Measurements from ENCODE around the gene LRP8. TPM values are rescaled to one million over a fixed set of nuclear protein-coding genes. Genes with fewer than 3 reads are reported as not detected.

Gene LRP8
- total RNA-seq, 1 experiment from 2014 or later: 56.3 TPM

- ChIA-PET RAD21 (ENCODE audit: low non-redundant PET in 1 of 2, low total read pairs in 2 of 2, uncharacterized antibody in 2 of 2, unreplicated experiment in 2 of 2) (no interaction called here), POLR2A (no interaction called here), CTCF (no interaction called here)
- DNase-seq (ENCODE audit: low read depth, low spot score): no peak
- Histone ChIP-seq H3K4me3 (replicated peaks in 1 of 2; ENCODE audit: low read depth in 1 of 2, low read length in 2 of 2) (no peak overlapping the region), H3K36me3 (ENCODE audit: control insufficient read depth in 1 of 2, insufficient read depth in 2 of 2, low read length in 2 of 2) (peaks cover 41 to 79% of the 10 kb centered on the region in 2 experiments; a peak in 3 of 4 replicates), H3K9ac (ENCODE audit: low read length) (no peak overlapping the region), H3K9me2 (ENCODE audit: insufficient read depth) (no peaks in the 10 kb centered on the region), H3K79me2 (ENCODE audit: insufficient read depth, low read length) (no peaks in the 10 kb centered on the region), H4K20me1 (ENCODE audit: insufficient read depth) (no peaks in the 10 kb centered on the region), H3K9me3 (ENCODE audit: control insufficient read depth in 1 of 2, insufficient read depth in 1 of 2, low read depth in 1 of 2, low read length in 2 of 2) (no peaks in the 10 kb centered on the region), H2AFZ (ENCODE audit: low read depth, low read length, poor library complexity, severe bottlenecking) (no peak overlapping the region), H3K4me2 (ENCODE audit: low read length) (no peak overlapping the region), H3K27me3 (ENCODE audit: insufficient read depth, low read length) (no peaks in the 10 kb centered on the region), H3K27ac (ENCODE audit: low read depth, low read length) (no peak overlapping the region), H3K4me1 (ENCODE audit: control insufficient read depth in 1 of 2, insufficient read depth in 2 of 2, low read length in 2 of 2) (no peaks in the 10 kb centered on the region)
- ATAC-seq: no peak
- TF ChIP-seq JUND (IDR thresholded peaks at IDR 0.05): no peak
- intact Hi-C loops (cut with micrococcal nuclease): no loop called here
- BruUV-seq (replicated peaks): no TSS peak
Observed at GRCh38 chr1:53259932-53260331, 67.9 kb downstream of the LRP8 start.

GRCh38 chr1:53258216-53258615 lies 69.7 kb downstream of the LRP8 start:
- RAD21 ChIA-PET (ENCODE audit: low non-redundant PET in 1 of 2, low total read pairs in 2 of 2, uncharacterized antibody in 2 of 2, unreplicated experiment in 2 of 2): no interaction called here
- Histone ChIP-seq H3K79me2 (ENCODE audit: insufficient read depth, low read length) (no peaks in the 10 kb centered on the region), H3K9ac (ENCODE audit: low read length) (no peak overlapping the region), H3K4me3 (replicated peaks in 1 of 2; ENCODE audit: low read depth in 1 of 2, low read length in 2 of 2) (no peak overlapping the region), H3K9me2 (ENCODE audit: insufficient read depth) (no peaks in the 10 kb centered on the region), H2AFZ (ENCODE audit: low read depth, low read length, poor library complexity, severe bottlenecking) (no peak overlapping the region), H3K9me3 (ENCODE audit: control insufficient read depth in 1 of 2, insufficient read depth in 1 of 2, low read depth in 1 of 2, low read length in 2 of 2) (no peaks in the 10 kb centered on the region), H3K27ac (ENCODE audit: low read depth, low read length) (no peak overlapping the region), H3K4me1 (ENCODE audit: control insufficient read depth in 1 of 2, insufficient read depth in 2 of 2, low read length in 2 of 2) (no peaks in the 10 kb centered on the region), H3K36me3 (ENCODE audit: control insufficient read depth in 1 of 2, insufficient read depth in 2 of 2, low read length in 2 of 2) (peaks cover 37 to 77% of the 10 kb centered on the region in 2 experiments; a peak in 3 of 4 replicates), H3K27me3 (ENCODE audit: insufficient read depth, low read length) (no peaks in the 10 kb centered on the region), H4K20me1 (ENCODE audit: insufficient read depth) (no peaks in the 10 kb centered on the region), H3K4me2 (ENCODE audit: low read length) (no peak overlapping the region)
- BruUV-seq (replicated peaks): no TSS peak
- POLR2A ChIA-PET: no interaction called here
- intact Hi-C loops (cut with micrococcal nuclease): no loop called here
- DNase-seq (ENCODE audit: low read depth, low spot score): no peak
- no peak for TF ChIP-seq ELF1 (IDR thresholded peaks at IDR 0.05; ENCODE audit: borderline replicate concordance, low read depth)
- TF ChIP-seq ZFX (IDR thresholded peaks at IDR 0.05): no peak
- no peak for TF ChIP-seq EZH2phosphoT487 (IDR thresholded peaks at IDR 0.05; ENCODE audit: borderline replicate concordance)
- TF ChIP-seq ATF3 (IDR thresholded peaks at IDR 0.05): no peak
- no peak for TF ChIP-seq SP1 (IDR thresholded peaks at IDR 0.05; ENCODE audit: low read depth)
- no peak for TF ChIP-seq REST (IDR thresholded peaks at IDR 0.05; ENCODE audit: low read depth)
- no peak for TF ChIP-seq RAD21 (IDR thresholded peaks at IDR 0.05; ENCODE audit: low read depth)
- no peak for ATAC-seq
- CTCF ChIA-PET: no interaction called here
